RWPE1 (cell line): Measurements from ENCODE around the gene APOBEC3H.

Experiments
- CTCF ChIA-PET: fragments of 350-600 bp; sonication (Branson Sonifier 250); formaldehyde crosslinking; extraction: SDS; loops from one replicate; lab custom pipeline; 2021; lab: Yijun Ruan, JAX
- POLR2A ChIA-PET: fragments of 400-600 bp; formaldehyde crosslinking; extraction: SDS; loops from one replicate; lab custom pipeline; 2020; ENCODE audit warnings: antibody characterized with exemption; ENCODE audit not compliant: low non-redundant PET; lab: Yijun Ruan, JAX
- DNase-seq: peaks from one replicate; pipeline ENCODE4 v3.0.0; 2012; ENCODE audit warnings: low spot score
- H3K27ac ChIP-seq: fragments of 450-650 bp; 2 replicates; pipeline ENCODE4 v1.5.1; 2017
- TF ChIP-seq, protein P1 (sequence below): fragments of 450-650 bp; conservative IDR thresholded peaks from 2 replicates; pipeline ENCODE4 v1.5.1; 2017; ENCODE audit warnings: low read depth, mild to moderate bottlenecking

The APOBEC3H gene

DNA sequence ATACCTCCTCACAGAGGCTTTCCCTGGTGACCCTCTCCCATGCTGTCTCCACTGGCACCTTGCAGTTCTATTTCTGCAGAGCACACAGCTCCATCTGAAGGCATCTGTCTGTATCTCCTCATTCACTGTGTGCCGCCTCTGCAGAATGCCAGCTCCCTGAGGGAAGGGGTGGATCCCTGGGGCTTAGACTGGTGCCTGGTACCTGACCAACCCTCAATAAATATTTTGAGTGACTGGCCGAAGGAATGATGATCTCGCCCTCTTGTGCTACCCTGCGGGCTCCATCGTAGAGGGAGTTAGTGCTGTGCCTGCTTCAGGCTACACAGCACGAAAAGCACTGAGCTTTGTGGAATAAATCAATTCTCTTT, 53.8 kb downstream of the APOBEC3H start:
- DNase-seq: no peak
- peak overlapping the region; percentile 73 for H3K27ac ChIP-seq
- ChIA-PET CTCF (no interaction called here), POLR2A (no interaction called here)
- TF ChIP-seq, protein P1, sequence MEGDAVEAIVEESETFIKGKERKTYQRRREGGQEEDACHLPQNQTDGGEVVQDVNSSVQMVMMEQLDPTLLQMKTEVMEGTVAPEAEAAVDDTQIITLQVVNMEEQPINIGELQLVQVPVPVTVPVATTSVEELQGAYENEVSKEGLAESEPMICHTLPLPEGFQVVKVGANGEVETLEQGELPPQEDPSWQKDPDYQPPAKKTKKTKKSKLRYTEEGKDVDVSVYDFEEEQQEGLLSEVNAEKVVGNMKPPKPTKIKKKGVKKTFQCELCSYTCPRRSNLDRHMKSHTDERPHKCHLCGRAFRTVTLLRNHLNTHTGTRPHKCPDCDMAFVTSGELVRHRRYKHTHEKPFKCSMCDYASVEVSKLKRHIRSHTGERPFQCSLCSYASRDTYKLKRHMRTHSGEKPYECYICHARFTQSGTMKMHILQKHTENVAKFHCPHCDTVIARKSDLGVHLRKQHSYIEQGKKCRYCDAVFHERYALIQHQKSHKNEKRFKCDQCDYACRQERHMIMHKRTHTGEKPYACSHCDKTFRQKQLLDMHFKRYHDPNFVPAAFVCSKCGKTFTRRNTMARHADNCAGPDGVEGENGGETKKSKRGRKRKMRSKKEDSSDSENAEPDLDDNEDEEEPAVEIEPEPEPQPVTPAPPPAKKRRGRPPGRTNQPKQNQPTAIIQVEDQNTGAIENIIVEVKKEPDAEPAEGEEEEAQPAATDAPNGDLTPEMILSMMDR: no peak

DNA sequence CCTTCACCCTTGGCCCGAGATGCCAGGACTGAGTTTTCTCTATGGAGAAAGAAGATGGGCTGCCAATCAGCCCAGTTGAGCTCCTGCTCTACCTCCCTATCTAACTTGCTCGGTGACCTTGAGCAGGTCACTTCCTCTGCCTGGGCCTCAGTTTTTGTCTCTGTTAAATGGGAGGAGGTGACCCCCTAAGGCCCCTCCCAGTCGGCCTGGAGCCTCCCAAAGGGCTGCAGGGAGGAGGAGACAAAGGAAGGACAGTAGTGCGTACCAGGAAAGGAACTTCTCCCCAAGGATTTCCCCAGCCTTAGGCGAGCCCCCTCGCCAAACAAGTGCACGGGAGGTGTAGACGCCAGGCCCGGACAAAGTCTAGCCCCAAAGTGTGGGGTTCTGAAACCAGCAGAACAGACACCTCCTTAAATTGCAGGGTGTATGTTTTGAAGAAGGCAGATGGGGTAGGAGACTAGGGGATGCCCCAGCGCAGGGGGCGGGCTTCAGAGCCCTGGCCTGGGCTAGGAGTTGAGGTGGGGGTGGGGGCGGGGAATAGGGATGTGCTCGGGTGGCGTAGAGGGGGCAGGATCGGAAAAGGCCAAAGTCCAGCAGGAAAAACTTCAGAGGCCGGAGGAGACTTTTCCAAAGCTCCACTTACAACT, 54.4 kb downstream of the APOBEC3H start:
- ChIA-PET POLR2A (no interaction called here), CTCF (no interaction called here)
- DNase-seq: no peak
- TF ChIP-seq, protein P1: no peak
- peak overlapping the region; percentile 73 for H3K27ac ChIP-seq

DNA sequence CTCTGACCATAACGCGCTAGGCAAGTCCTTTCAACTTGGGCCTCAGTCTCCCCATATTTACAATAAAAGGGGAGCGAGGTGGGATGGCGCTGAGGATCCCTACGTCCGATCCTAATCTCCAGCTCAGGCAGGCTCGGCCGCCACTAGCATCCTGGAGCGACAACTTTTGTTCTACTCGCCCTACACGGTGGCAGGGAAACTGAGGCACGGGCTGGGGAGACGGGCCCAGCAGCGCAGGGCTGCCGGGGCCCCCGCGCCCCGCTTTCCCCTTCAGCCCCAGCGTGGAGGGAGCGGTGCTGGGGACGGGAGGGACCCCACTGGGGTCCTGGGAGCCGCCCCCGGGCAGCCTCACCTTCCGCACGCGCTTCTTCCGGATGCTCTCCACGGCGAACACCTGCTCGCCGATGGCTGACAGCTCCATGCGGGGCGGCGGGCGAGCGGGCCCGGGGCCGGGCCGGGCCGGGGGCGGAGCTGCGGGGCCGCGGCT, 55.0 kb downstream of the APOBEC3H start:
- POLR2A ChIA-PET: no interaction called here
- no peak for DNase-seq
- TF ChIP-seq, protein P1: no peak
- CTCF ChIA-PET: interaction anchor here (0.6 kb wide), 1 partner anchor 154 kb away, joined by 3 read pairs; no protein-coding TSS in a partner anchor
- peak overlapping the region; percentile 73 for H3K27ac ChIP-seq

DNA sequence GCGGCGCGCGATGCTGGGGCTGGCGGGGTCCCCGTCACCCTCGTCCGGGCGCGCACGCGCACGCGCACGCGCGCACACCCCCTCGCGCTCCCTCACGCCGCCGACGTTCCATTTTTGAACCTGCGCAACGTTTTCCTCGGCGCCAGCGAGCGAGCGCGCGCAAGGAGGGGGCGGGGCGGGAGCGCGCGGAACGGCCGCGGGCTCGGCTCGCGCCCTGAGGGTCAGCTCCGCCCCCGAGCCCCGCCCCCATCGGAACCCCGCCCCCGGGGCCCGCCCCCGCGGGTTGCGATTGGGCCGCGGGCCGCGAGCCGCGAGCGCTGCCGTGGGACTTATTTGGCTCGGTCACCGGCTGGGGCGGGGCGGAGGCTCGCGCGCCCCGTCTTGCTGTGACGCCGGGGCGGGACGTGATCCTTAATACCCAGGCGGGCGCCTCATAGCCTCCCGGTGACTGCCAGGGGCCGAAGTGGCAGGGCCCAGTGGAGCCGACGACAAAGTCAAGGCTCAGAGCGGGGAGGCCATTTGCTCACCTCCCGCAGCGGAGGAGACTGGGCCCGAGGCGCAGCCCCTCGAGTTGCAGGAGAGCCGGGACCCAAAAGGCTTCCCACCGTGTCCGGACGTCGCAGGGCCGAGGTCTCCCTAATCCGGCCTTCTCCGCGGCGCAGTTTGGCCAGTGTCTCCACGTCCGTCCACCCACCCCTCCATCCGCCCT, 55.6 kb downstream of the APOBEC3H start, which contains the start of gene CBX7:
Gene CBX7, minus strand, starts transcription at position 170 of the 709 bp plus-strand sequence. CDS start 236 bp downstream, outside the sequence.
- ChIA-PET CTCF (interaction anchor here (0.6 to 1.0 kb wide), 2 partner anchors 153 to 283 kb away, joined by 3 read pairs; no protein-coding TSS in a partner anchor), POLR2A (interaction anchor here (0.6 kb wide), 1 partner anchor 914 kb away, joined by 5 read pairs; no protein-coding TSS in a partner anchor)
- peak; percentile 92 for DNase-seq
- TF ChIP-seq, protein P1: no peak
- peak within 1 kb of the TSS; percentile 73 for H3K27ac ChIP-seq

DNA sequence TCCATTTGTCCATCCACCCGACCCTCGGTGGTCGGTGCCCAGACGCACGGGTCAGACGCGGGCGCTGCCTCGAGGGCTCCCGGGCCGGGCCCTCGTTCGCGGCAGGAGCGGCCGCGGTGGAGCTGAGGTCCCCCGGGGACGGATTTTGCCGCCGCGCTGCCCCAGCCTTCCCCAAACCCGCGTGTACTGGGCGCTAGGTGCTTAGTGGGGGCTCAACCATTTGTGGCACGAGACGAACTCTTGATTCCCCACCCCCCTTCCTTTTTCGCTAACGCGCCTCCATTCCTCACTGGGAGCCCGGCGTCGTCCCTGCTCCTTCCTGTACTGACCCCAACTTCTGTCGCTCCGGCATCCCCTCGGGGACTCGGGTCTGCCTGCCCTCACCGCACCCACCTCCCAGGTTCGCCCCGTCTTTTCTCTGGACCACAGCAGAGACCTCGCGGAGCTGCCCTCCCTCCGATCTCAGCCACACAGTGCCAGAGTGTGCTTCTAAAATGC, 56.2 kb downstream of the APOBEC3H start:
- H3K27ac ChIP-seq: peak overlapping the region; percentile 73
- CTCF ChIA-PET: interaction anchor here (1.0 kb wide), 1 partner anchor 283 kb away, joined by 3 read pairs; no protein-coding TSS in a partner anchor
- TF ChIP-seq, protein P1: no peak
- DNase-seq: no peak
- POLR2A ChIA-PET: interaction anchor here (0.6 kb wide), 1 partner anchor 915 kb away, joined by 5 read pairs; no protein-coding TSS in a partner anchor
